Gastrocnemius medialis (tissue), 4 donors: ENCODE measurements around the gene PITHD1.

Experiments used
- POLR2A ChIP-seq, 2 donors: fragments of 450-650 bp; IDR thresholded peaks; one replicate each; pipeline ENCODE4 v1.6.1; 2017; ENCODE audit warnings: antibody characterized with exemption in 2 of 2, mild to moderate bottlenecking in 2 of 2, moderate library complexity in 2 of 2
- TF ChIP-seq, protein P1 (sequence below), 5 experiments: fragments of 450-650 bp in 3 of 5; fragments of 200-600 bp in 2 of 5; sonication (generic) in 2 of 5; IDR thresholded peaks in 4 of 5; conservative IDR thresholded peaks in 1 of 5; 1 replicate in 4 of 5; 2 replicates in 1 of 5; pipeline ENCODE4 v1.5.1; 2016 to 2019; ENCODE audit warnings: antibody characterized with exemption in 5 of 5, mild to moderate bottlenecking in 3 of 5, moderate library complexity in 3 of 5

DNA sequence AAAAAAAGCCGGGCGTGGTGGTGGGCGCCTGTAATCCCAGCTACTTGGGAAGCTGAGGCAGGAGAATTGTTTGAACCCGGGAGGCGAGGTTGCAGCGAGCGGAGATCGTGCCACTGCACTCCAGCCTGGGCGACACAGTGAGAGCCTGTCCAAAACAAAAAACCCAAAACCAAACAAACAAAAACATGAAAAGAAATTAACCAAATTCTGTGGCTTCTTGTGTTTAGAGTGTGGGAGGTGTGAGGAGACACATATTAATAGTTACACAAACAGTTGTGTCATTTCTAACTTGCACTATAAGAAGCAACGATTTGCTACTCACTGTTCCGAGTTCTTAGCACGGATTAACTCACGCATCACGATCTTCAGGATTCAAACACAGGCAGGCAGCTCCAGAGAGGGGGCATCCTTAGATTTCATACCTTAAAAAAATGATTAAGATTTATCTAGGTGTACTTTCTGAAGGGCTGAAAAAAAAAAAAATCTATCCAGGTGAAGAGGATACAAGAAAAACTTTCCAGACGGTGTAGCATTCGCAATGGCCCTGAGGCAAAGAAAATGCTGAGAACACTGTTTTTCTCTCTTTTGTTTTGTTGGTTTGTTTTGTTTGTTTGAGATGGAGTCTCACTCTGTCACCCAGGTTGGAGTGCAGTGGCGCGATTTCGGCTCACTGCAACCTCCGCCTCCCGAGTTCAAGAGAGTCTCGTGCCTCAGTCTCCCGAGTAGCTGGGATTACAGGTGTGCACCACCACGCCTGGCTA, 47.7 kb downstream of the PITHD1 start:
- TF ChIP-seq, protein P1, sequence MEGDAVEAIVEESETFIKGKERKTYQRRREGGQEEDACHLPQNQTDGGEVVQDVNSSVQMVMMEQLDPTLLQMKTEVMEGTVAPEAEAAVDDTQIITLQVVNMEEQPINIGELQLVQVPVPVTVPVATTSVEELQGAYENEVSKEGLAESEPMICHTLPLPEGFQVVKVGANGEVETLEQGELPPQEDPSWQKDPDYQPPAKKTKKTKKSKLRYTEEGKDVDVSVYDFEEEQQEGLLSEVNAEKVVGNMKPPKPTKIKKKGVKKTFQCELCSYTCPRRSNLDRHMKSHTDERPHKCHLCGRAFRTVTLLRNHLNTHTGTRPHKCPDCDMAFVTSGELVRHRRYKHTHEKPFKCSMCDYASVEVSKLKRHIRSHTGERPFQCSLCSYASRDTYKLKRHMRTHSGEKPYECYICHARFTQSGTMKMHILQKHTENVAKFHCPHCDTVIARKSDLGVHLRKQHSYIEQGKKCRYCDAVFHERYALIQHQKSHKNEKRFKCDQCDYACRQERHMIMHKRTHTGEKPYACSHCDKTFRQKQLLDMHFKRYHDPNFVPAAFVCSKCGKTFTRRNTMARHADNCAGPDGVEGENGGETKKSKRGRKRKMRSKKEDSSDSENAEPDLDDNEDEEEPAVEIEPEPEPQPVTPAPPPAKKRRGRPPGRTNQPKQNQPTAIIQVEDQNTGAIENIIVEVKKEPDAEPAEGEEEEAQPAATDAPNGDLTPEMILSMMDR (IDR thresholded peaks at IDR 0.05 in 4 of 5, conservative IDR thresholded peaks at IDR 0.05 in 1 of 5) = no peak
- no peak for TF ChIP-seq POLR2A (IDR thresholded peaks at IDR 0.05)
